Left ventricle myocardium superior (tissue), 1 donor: ENCODE data around the gene ESAM. TPM values are rescaled to one million over a fixed set of nuclear protein-coding genes. Genes with fewer than 3 reads are reported as not detected.
"Not testable (repeated sequence)": the region's sequence is repeated elsewhere in the genome, so short reads cannot be mapped to it uniquely, and the experiment has no call there.

ENCODE experiments used
- ATAC-seq: fragments of 200-7000 bp; cut with Tn5 transposase; one replicate; pipeline ENCODE4 v1.9.1; 2020; ENCODE audit warnings: mild to moderate bottlenecking, moderate library complexity
- DNase-seq: peaks from one replicate; pipeline ENCODE4 v3.0.0-alpha.2; 2020
- intact Hi-C: fragments of 100-400 bp; cut with micrococcal nuclease; formaldehyde crosslinking; loops from one replicate; pipeline ENCODE4 v1.11.0; 2022
- total RNA-seq: library from RNA; stranded (reverse); fragmentation: NEBNext Ultra II Directional; extraction: Animal tissue kit (Norgen Biotek cat#: 25700); gene quantifications from one replicate; pipeline ENCODE4 v1.2.1, GENCODE V29; 2021
- donor health status: DM: no; HTN: yes; CAD: no; lungs with severe emphysema.

ESAM gene
- total RNA-seq, 1 donor from 2014 or later, result 40.5 TPM

- intact Hi-C loops, result no loop called here
- ATAC-seq, result no peak
- DNase-seq, result no peak
Observed at GRCh38 chr11:124779568-124779967, 17.5 kb upstream of the ESAM start.

DNA sequence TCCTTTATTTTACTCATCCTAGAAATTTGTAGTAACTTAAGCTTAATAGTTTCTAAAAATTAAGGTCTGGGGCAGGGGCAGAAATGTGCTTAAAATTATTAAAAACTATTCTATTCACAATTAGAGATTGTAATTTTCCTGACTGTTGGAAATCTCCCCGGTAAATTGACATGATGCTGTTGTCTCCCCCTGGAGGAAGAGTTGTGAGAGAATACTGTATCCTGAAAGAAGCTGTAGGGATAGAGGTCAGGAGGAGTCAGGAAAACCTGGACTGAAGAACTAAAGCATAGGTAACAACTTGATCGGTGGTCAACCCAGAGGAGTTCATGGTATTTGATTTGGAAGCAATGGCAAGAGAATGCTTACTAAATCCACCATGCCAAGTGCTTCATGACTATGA is 16.2 kb upstream of the ESAM start:
- intact Hi-C loops, result no loop called here
- DNase-seq, result no peak
- ATAC-seq, result no peak

DNA sequence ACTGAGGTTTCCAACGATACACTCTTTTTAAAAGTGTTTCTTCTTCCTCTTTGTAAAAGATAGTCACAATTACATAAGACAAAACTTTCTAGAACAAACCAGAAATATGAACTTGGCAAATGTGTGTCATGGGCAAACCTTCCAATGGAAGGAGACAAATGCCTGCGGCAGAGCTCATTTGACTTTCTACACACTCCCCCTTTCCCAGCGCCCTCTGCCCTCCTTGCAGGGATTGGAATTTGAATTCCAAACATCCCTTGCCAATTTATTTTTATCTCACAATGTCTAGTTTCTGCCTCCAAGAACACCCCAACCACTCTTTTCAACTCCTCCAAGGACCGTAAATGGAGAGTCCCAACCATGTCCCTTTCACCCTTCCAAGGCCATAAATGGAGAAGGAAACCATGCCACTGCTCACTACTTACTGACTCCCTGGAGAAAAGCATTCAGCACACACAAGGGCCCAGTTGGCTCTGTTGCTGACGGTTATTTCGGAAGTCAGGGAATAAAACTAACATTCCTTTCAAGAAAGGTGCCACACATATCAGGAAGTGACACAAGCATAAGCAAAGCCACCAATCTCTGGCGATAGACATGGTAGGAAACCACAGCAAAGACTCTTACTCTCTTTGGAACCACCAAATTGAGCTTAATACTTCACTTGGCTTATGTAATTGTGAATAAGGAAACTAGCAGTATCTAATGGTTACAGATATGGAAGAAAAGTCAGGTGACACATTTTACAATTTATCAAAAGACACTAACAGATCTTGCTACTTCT is 15.0 kb upstream of the ESAM start:
- DNase-seq (no peak), ATAC-seq (no peak)
- intact Hi-C loops, result no loop called here

DNA sequence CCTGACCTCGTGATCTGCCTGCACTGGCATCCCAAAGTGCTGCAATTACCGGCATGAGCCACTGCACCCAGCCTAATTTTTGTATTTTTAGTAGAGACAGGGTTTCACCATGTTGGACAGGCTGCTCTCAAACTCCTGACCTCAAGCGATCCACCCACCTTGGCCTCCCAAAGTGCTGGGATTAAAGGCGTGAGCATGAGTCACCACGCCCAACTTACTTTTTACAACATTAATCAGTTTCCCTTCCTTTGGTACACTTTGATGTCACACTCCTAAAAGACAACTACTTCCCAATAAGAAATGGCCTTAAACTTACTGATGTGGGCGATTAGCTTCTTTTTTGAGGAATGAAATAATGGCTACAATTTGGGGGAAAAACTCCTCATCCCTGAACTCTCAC is 8.9 kb upstream of the ESAM start:
- intact Hi-C loops, DNase-seq, ATAC-seq: not testable (repeated sequence)

- ATAC-seq, result no peak
Observed at GRCh38 chr11:124769806-124770774, 8.0 kb upstream of the ESAM start.

DNA sequence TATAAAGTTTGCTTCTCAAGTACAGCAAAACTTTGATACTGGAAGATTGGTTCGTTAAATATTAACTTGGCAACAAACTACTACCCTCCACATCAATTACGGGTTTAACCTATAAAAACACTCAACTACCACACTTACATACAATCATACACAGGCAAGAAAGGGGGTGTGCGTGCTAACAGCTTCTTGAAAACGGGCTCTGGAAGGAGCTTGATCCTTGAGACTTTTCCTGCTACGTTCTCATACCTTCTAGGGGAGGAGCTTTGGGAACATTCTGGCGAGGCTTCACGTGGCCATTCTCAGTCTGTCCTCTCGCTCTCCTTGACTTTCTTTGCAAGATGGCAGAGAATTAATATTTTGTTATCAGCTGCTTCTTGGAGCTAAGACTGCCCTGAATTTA is 6.8 kb upstream of the ESAM start:
- DNase-seq (no peak), ATAC-seq (no peak)
- intact Hi-C loops, result loop anchor here (10.0 kb wide), 1 partner anchor 104 kb away; no protein-coding TSS in a partner anchor

More at GRCh38 chr11:124769806-124770774, 8.0 kb upstream of the ESAM start:
- no peak for DNase-seq
- intact Hi-C loops, result loop anchor here (10.0 kb wide), 1 partner anchor 105 kb away; no protein-coding TSS in a partner anchor

- ATAC-seq, result no peak
- DNase-seq, result no peak
- intact Hi-C loops, result loop anchor here (10.0 kb wide), 1 partner anchor 101 kb away; no protein-coding TSS in a partner anchor
Observed at GRCh38 chr11:124766156-124766555, 4.1 kb upstream of the ESAM start.

DNA sequence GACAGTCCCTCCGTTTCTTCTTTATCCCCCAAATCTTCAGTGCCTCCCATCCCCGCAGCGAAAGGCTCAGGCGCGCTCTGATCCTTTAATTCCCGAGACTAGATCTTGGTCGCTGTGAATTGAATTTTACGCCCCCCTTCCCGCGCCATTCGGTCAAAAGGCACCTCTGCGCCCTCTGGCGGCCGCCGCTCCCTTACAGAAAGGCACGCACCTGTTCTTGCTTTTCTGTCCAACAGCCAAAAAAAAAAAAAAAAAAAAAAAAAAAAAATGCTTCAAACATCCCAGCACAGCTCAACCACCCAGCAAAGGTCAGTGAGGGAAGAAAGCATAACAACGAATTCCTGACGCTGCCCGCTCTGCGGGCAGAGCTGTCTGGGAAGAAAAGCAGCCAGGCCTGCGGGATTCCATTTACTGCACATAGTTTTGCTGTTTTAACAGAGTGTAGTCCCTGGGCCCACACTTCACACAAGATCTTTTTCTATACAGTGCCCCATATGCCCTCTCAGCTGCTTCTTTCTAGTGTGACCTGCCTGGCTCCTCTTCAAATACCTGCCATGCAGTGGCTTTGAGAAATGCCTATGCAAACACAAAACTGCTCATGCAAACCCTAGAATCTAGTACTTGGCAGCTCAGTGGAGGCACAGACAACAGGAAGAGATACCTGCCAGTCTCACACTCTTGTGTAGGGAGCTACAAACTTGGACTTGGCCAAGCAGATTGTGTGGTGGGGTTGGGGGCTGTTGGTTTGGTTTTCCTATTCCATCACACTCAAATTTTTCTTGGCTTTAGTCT is 1.3 kb upstream of the ESAM start:
- peak; percentile 93 for DNase-seq

GRCh38 chr11:124762624-124763155 is 600 bp upstream of the ESAM start:
- ATAC-seq (no peak), DNase-seq (no peak)
- intact Hi-C loops, result loop anchor here (10.0 kb wide), 1 partner anchor 98 kb away; no protein-coding TSS in a partner anchor

More for the DNA sequence above, 1.3 kb upstream of the ESAM start:
- peak; percentile 31 for ATAC-seq
- intact Hi-C loops, result loop anchor here (10.0 kb wide), 1 partner anchor 99 kb away; no protein-coding TSS in a partner anchor

DNA sequence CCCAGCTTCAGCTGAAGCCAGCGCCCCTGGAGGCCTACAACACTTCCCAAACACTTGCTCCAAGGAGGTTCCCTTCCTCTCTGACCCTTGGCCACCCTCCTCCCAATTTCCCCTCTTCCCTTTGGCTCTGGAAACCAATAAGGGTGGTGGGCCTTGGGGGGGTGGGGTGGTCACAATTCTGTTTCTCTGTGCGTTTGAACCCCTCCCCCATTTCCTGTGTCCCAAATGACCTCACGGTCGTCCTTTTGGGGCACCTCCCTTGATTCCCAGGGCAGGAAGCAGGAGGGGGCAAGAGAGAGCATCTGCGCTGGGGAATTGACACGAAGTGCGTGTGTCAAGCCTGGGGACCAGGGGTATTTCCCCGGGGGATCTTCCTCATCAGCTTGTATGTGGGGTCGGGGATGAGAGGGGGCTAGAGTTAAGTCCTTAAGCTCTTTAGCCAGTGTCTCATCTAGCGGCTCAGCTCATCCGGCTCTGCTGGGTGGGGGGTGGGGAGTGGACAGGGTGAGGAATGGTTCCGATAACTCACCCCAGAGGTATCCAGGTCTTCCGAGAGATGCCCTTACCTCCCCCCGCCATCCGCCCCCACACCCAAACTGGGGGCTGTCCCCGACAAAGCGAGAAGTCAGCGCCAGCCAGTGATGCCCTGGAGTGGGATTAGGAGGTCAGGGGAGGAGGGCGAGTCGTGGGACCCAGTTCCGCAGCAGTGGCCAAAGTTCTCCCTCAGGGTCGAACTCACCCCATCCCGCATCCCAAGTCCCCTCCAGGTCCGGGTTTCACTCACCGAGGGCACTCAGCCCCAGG is 587 bp downstream of the ESAM start:
- DNase-seq, result no peak
- intact Hi-C loops, result loop anchor here (10.0 kb wide), 1 partner anchor 97 kb away; no protein-coding TSS in a partner anchor

DNA sequence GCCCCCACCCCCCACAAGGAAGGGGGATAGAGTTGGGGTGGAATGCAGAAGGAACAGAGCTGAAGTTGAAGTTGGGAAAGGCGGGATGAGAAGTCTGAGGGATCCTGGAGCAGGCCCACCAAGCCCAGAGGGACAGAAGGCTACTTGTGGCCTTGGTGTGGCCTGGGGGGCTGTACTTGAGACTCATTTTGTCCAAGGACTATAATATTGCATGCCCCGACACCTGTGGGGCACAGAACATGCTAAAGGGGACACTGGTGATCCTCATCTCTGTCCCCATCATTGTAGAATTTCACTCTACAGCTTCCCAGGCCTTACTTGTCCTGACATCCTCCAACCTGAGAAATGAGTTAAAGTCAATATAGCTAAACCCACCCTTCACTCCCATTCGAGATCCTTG is 1.3 kb downstream of the ESAM start:
- no peak for DNase-seq
- intact Hi-C loops, result loop anchor here (10.0 kb wide), 1 partner anchor 96 kb away; no protein-coding TSS in a partner anchor
- ATAC-seq, result no peak

More for the DNA sequence above, 587 bp downstream of the ESAM start:
- ATAC-seq, result peak; percentile 18

DNA sequence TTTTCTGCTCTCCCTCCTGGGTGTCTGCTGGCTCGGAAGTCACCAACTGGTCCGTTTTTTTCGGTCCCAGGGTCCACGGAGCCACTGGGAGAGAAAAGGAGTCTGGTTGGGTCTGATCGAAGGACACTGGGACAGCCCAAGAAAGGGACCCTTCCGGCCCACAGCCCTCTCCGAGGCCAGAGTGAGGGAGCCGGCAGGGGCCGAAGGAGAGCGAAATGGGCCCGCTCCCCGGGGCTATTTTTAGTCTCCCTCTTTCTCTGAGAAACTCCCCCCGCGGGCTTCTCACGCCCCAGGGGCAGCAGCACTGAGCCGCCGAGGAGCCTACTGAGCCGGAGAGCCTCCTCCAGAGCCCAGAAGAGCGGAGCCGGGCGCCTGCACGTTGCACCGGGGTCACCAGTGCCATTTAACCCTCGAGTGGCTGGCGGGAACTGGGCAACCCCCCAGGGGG is 1.9 kb downstream of the ESAM start:
- ATAC-seq (peak; percentile 22), DNase-seq (peak; percentile 65)
- intact Hi-C loops, result loop anchor here (10.0 kb wide), 1 partner anchor 95 kb away; no protein-coding TSS in a partner anchor

DNA sequence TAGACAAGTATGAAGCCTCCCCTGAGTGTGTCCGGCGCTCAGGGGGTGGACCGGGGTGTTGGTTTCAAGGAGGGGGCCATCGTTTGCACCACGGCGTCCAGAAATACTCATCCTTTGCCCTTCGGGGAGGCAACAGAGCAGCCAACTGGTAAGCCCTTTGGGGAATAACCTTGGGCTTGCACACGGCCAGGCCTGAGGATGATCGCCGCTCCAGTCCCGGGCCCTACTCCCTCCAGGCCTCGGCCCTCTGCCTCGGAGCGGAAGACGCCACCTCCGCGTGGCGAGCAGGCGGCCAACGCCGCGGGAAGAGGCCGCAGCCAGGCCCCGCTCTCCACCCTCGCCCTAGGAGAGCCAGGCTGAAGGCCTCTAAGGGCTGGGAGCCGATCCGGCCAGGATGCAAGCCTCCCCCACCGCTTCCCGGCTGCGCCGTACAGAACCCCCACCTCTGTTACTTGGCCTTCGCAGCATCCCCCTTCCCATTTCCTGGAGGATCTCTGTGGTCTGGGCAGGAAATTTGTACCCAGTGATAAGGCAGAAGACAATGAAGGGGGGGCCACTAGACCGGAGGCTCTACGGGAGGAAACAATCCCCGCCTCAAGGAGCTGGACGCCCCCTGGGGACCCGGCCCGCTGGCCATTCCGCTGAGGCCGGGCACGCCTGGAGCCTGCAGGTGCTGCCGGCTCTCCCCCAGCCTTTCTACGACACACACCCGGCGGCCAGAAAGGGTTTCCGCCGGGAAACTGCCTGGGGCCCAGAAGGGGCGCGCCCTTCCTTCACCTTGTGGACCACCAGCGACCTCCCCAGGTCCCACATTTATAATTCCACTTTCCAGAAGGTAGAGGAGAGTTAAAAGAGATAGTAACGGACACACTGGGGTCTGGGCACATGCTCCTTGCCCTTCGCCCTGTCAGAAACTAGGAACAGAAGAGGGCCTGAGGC is 2.6 kb downstream of the ESAM start:
- ATAC-seq, result peak; percentile 66
- peak; percentile 78 for DNase-seq

GRCh38 chr11:124758355-124759265 is 3.5 kb downstream of the ESAM start:
- intact Hi-C loops, result no loop called here
- ATAC-seq (peak; percentile 67), DNase-seq (peak; percentile 86)

More for the DNA sequence above, 2.6 kb downstream of the ESAM start:
- intact Hi-C loops, result loop anchor here (10.0 kb wide), 1 partner anchor 95 kb away; no protein-coding TSS in a partner anchor

GRCh38 chr11:124757320-124757719 is 4.8 kb downstream of the ESAM start:
- ATAC-seq (no peak), DNase-seq (no peak)
- intact Hi-C loops, result no loop called here
